ENCODE results near the gene ST8SIA4.

DNA sequence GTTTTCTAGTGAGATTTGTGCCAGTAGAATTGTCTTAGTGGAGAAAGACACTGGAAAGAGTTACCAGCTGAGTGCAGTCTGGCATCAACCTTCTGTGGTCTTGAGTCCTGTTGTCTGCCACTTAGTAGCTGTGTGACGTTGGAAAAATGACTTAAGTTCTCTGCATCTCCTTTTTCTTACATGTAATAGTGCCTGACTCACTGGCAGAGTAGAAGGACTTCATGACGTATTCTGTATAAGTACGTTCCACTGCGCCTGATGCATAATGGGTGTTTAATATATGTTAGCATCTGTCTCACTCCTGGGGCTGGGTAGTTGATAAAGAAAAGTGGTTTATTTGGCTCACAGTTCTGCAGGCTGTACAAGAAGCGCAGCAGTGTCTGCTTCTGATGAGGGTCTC is 144.8 kb downstream of the ST8SIA4 start:
- TF ChIP-seq, protein P1, sequence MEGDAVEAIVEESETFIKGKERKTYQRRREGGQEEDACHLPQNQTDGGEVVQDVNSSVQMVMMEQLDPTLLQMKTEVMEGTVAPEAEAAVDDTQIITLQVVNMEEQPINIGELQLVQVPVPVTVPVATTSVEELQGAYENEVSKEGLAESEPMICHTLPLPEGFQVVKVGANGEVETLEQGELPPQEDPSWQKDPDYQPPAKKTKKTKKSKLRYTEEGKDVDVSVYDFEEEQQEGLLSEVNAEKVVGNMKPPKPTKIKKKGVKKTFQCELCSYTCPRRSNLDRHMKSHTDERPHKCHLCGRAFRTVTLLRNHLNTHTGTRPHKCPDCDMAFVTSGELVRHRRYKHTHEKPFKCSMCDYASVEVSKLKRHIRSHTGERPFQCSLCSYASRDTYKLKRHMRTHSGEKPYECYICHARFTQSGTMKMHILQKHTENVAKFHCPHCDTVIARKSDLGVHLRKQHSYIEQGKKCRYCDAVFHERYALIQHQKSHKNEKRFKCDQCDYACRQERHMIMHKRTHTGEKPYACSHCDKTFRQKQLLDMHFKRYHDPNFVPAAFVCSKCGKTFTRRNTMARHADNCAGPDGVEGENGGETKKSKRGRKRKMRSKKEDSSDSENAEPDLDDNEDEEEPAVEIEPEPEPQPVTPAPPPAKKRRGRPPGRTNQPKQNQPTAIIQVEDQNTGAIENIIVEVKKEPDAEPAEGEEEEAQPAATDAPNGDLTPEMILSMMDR (IDR thresholded peaks at IDR 0.05), result no peak
- TF ChIP-seq POLR2AphosphoS5 (IDR thresholded peaks at IDR 0.05), result no peak
- no peak for TF ChIP-seq POLR2A (IDR thresholded peaks at IDR 0.05)

All from transverse colon (tissue), 4 donors.